Loucy (cell line): ENCODE data around the gene CCDC88C.

Experiments
- H2AFZ ChIP-seq: fragments of 200-600 bp; sonication (generic); 2 replicates; pipeline ENCODE4 v1.6.0; 2016; ENCODE audit warnings: antibody characterized with exemption, mild to moderate bottlenecking, low read length, moderate library complexity
- H3F3A ChIP-seq: fragments of 200-600 bp; 2 replicates; pipeline ENCODE4 v1.6.0; 2016; ENCODE audit warnings: antibody characterized with exemption, low read depth, mild to moderate bottlenecking
- H3K27me3 ChIP-seq: fragments of 200-600 bp; sonication (generic); 2 replicates; pipeline ENCODE4 v1.6.1; 2014; ENCODE audit warnings: low read length, mild to moderate bottlenecking; ENCODE audit not compliant: insufficient read depth, poor library complexity, severe bottlenecking
- H3K36me3 ChIP-seq: fragments of 200-600 bp; sonication (generic); 2 replicates; pipeline ENCODE4 v1.6.1; 2016; ENCODE audit warnings: low read length; ENCODE audit not compliant: insufficient read depth
- H3K4me1 ChIP-seq: fragments of 200-600 bp; sonication (generic); 2 replicates; pipeline ENCODE4 v1.5.1; 2014; ENCODE audit warnings: low read length, mild to moderate bottlenecking; ENCODE audit not compliant: insufficient read depth, poor library complexity, severe bottlenecking
- H3K4me2 ChIP-seq: fragments of 200-600 bp; sonication (generic); 2 replicates; pipeline ENCODE4 v1.6.0; 2014; ENCODE audit warnings: antibody characterized with exemption, low read length, low read depth, mild to moderate bottlenecking; ENCODE audit not compliant: poor library complexity, severe bottlenecking
- H3K4me3 ChIP-seq: fragments of 200-600 bp; sonication (generic); 2 replicates; pipeline ENCODE4 v1.5.1; 2014; ENCODE audit warnings: low read length, mild to moderate bottlenecking, mixed read lengths; ENCODE audit not compliant: poor library complexity, severe bottlenecking
- H3K79me2 ChIP-seq: fragments of 200-600 bp; sonication (generic); 2 replicates; pipeline ENCODE4 v1.6.1; 2014; ENCODE audit warnings: low read length; ENCODE audit not compliant: insufficient read depth
- H3K9ac ChIP-seq: fragments of 200-600 bp; sonication (generic); 2 replicates; pipeline ENCODE4 v1.6.0; 2014; ENCODE audit warnings: mild to moderate bottlenecking, low read depth, low read length, moderate library complexity; ENCODE audit not compliant: poor library complexity, severe bottlenecking
- H3K9me2 ChIP-seq: fragments of 200-600 bp; sonication (generic); replicated peaks from 2 replicates; pipeline ENCODE4 v1.6.1; 2016; ENCODE audit warnings: low read depth, low read length, mixed read lengths
- H3K9me3 ChIP-seq: fragments of 200-600 bp; sonication (generic); 2 replicates; pipeline ENCODE4 v1.6.1; 2014; ENCODE audit warnings: mild to moderate bottlenecking, antibody characterized with exemption, low read length, low read depth; ENCODE audit not compliant: insufficient read depth
- H4K20me1 ChIP-seq: fragments of 200-600 bp; sonication (generic); 2 replicates; pipeline ENCODE4 v1.6.0; 2014; ENCODE audit warnings: antibody characterized with exemption, low read length, mild to moderate bottlenecking; ENCODE audit not compliant: insufficient read depth, poor library complexity, severe bottlenecking
- CTCF ChIP-seq: fragments of 200-600 bp; sonication (generic); conservative IDR thresholded peaks from 2 replicates; pipeline ENCODE4 v1.5.1; 2014; ENCODE audit warnings: mild to moderate bottlenecking, antibody characterized with exemption, low read length
- EZH2phosphoT487 ChIP-seq: fragments of 200-600 bp; IDR thresholded peaks from 2 replicates; pipeline ENCODE4 v1.6.1; 2018; ENCODE audit warnings: antibody characterized with exemption, mild to moderate bottlenecking, moderate library complexity, borderline replicate concordance

Gene CCDC88C

GRCh38 chr14:91361233-91361811, 56.3 kb downstream of the CCDC88C start:
- no peaks in the 10 kb centered on the region for H3K27me3 ChIP-seq
- H3K9me3 ChIP-seq, result no peaks in the 10 kb centered on the region
- H3K9me2 ChIP-seq, result no peaks in the 10 kb centered on the region
- TF ChIP-seq EZH2phosphoT487, result no peak
- no peak for TF ChIP-seq CTCF
- no peak overlapping the region for H3K4me3 ChIP-seq
- peaks cover 85% of the 10 kb centered on the region for H4K20me1 ChIP-seq
- H3K36me3 ChIP-seq, result peaks cover 30% of the 10 kb centered on the region; the same call in 1 of the 2 replicates
- no peak overlapping the region for H3K4me2 ChIP-seq
- no peak overlapping the region for H2AFZ ChIP-seq
- peaks cover 99% of the 10 kb centered on the region for H3K79me2 ChIP-seq
- H3F3A ChIP-seq, result no peaks in the 10 kb centered on the region
- peaks cover 30% of the 10 kb centered on the region for H3K4me1 ChIP-seq
- H3K9ac ChIP-seq, result no peak overlapping the region

- Histone ChIP-seq H3K9me2 (no peaks in the 10 kb centered on the region), H4K20me1 (peaks cover 86% of the 10 kb centered on the region), H3K4me2 (no peak overlapping the region), H3K9me3 (no peaks in the 10 kb centered on the region), H3F3A (no peaks in the 10 kb centered on the region), H2AFZ (no peak overlapping the region), H3K79me2 (peaks cover 99% of the 10 kb centered on the region), H3K4me3 (no peak overlapping the region), H3K27me3 (no peaks in the 10 kb centered on the region), H3K4me1 (peaks cover 26% of the 10 kb centered on the region), H3K36me3 (peaks cover 37% of the 10 kb centered on the region; the same call in 1 of the 2 replicates), H3K9ac (no peak overlapping the region)
- TF ChIP-seq EZH2phosphoT487, result no peak
- TF ChIP-seq CTCF, result no peak
Measured at GRCh38 chr14:91360490-91361232, 57.0 kb downstream of the CCDC88C start.

- Histone ChIP-seq H4K20me1 (peaks cover 85% of the 10 kb centered on the region), H3K4me1 (peaks cover 8% of the 10 kb centered on the region), H3F3A (no peaks in the 10 kb centered on the region), H3K4me3 (no peak overlapping the region), H2AFZ (no peak overlapping the region), H3K27me3 (no peaks in the 10 kb centered on the region), H3K36me3 (peaks cover 48% of the 10 kb centered on the region; the same call in 1 of the 2 replicates), H3K79me2 (peaks cover 99% of the 10 kb centered on the region), H3K9me2 (no peaks in the 10 kb centered on the region), H3K4me2 (no peak overlapping the region), H3K9me3 (no peaks in the 10 kb centered on the region), H3K9ac (no peak overlapping the region)
- TF ChIP-seq EZH2phosphoT487 (no peak), CTCF (no peak)
Measured at GRCh38 chr14:91358654-91359220, 58.9 kb downstream of the CCDC88C start.
